Measurements from ENCODE around the gene FAM180B. TPM values are rescaled to one million over a fixed set of nuclear protein-coding genes. Genes with fewer than 3 reads are reported as not detected.
A peak's percentile ranks its signal among the peaks of the same experiment; 100 is the strongest.

The FAM180B gene
- total RNA-seq, 1 donor from 2014 or later: not detected

DNA sequence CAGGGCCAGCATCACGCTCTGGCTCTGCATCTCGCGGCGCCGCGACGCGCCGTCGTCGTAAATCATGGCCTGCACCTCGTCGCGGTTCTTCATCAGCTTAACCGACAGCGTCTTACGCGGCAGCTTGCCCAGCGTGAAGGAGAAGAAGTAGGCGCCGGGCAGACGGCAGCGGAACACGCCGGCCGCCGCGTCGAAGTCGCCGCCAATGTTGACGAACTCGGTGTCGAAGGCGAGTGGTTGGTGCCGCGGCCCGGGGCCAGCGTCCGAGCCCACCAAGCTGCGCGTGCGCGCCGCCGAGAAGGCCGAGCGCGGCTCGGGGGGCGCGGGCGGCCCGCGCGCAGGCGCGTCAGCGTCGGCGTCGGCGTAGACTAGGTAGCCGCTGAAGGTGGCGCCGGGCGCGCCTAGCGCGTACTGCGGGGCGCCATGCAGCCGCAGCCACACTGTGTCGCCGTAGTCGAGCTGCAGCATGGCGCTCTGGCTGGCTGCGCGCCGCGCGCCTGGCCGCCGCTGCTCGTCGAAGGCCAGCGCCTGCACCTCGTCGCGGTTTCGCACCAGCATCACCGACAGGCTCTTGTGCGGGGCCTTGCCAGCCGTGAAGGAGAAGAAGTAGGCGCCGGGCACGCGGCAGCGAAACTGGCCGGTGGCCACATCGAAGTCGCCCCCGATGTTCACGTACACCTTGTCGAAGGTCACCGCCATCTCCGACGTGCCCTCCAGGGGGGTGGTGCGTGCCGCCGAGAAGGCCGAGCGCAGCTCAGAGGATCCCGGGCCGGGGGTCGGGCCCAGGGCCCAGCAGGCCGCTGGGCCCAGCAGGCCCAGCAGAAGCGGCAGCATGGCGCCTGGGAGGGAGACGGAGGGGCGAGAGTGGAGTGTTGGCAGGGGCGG lies 3.7 kb downstream of the FAM180B start:
- TF ChIP-seq, protein P1, sequence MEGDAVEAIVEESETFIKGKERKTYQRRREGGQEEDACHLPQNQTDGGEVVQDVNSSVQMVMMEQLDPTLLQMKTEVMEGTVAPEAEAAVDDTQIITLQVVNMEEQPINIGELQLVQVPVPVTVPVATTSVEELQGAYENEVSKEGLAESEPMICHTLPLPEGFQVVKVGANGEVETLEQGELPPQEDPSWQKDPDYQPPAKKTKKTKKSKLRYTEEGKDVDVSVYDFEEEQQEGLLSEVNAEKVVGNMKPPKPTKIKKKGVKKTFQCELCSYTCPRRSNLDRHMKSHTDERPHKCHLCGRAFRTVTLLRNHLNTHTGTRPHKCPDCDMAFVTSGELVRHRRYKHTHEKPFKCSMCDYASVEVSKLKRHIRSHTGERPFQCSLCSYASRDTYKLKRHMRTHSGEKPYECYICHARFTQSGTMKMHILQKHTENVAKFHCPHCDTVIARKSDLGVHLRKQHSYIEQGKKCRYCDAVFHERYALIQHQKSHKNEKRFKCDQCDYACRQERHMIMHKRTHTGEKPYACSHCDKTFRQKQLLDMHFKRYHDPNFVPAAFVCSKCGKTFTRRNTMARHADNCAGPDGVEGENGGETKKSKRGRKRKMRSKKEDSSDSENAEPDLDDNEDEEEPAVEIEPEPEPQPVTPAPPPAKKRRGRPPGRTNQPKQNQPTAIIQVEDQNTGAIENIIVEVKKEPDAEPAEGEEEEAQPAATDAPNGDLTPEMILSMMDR (conservative IDR thresholded peaks at IDR 0.05; ENCODE audit: low read depth, low read length): no peak
- DNase-seq (ENCODE audit: low read depth): no peak
- H3K4me3 ChIP-seq (ENCODE audit: low read depth, low read length): no peak overlapping the region

DNA sequence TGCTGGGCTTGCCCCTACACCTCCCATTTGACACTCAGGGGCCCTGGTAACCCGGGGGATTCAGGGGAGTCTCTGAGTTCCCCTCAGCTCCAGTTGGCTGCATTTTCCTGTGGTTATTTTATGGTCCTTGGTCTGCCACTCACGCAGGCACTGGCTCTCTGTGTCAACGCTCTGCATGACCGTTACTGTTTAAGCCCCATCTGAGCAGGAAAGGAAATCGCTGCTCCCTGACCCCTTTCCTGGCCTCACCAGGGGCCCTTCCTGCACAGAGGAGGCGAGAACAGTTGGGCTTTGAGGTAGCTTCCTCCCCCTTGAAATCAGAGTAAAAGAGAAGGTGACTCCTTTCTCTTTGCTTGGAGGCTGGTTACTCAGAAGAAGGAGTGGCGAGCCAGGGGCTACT lies 5.3 kb downstream of the FAM180B start:
- no peak for DNase-seq (ENCODE audit: low read depth)
- no peak overlapping the region for H3K4me3 ChIP-seq (ENCODE audit: low read depth, low read length)
- TF ChIP-seq, protein P1 (conservative IDR thresholded peaks at IDR 0.05; ENCODE audit: low read depth, low read length): no peak

DNA sequence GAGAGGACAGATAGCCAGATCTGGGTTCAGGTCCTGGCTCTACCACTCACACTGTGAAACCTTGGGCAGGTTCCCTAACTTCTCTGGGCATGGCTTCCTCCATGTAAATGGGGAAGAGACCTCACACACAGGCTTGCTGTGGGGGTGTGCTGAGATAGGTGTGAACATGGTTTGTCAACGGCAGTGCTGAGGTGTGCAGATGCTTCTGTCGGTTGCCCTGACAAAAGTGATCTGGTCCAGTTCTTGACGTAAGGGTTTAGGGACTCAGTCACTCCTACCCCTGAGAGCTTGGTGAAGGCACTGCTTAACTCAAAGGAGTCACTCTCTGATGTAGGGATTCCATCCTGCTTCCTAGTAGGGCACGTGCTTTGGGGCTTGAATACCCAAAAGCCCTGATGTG lies 5.8 kb downstream of the FAM180B start:
- TF ChIP-seq, protein P1 (conservative IDR thresholded peaks at IDR 0.05; ENCODE audit: low read depth, low read length): no peak
- DNase-seq (ENCODE audit: low read depth): no peak
- no peak overlapping the region for H3K4me3 ChIP-seq (ENCODE audit: low read depth, low read length)

DNA sequence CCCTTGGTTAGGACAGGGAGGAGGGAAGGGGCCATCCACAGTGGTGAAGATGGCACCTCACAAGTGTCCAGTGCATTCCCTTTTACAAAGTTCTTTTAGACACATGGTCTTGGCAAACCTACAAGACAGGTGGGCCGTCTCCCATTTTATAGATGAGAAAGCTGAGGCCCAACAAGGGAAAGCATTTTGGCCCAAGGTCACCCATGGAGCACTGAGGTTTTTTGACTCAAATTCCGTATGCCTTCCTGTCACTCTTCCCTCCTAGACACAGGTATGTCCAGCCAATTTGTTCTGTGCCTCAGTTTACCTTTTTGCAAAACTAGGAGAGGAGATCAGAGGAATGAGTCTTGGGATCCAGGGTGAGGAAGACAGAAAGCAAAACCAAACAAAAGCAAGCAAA lies 6.5 kb downstream of the FAM180B start:
- no peak overlapping the region for H3K4me3 ChIP-seq (ENCODE audit: low read depth, low read length)
- TF ChIP-seq, protein P1 (conservative IDR thresholded peaks at IDR 0.05; ENCODE audit: low read depth, low read length): no peak
- no peak for DNase-seq (ENCODE audit: low read depth)

DNA sequence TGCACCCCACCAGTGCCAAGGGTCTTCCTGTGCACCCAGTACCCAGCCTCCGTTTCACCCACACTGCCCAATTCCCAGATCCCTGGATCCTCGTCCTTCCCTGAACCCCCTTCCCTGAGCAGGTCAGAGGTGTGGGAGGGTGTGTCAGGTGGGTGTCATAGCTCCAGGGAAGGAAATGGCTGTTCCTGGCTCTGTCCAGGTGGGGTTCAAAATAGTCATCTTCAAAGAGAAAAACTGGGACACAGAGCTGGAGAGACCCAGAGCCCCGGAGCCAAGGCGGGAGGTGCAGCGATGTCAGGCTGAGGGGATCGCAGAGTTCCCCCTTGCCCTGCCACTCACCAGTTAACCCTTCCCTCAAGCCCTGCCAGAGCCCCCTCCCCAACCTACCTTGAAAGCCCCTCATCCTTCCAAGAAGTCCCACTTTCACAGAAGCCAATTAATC lies 7.0 kb downstream of the FAM180B start:
- TF ChIP-seq, protein P1 (conservative IDR thresholded peaks at IDR 0.05; ENCODE audit: low read depth, low read length): no peak
- DNase-seq (ENCODE audit: low read depth): no peak
- H3K4me3 ChIP-seq (ENCODE audit: low read depth, low read length): no peak overlapping the region

DNA sequence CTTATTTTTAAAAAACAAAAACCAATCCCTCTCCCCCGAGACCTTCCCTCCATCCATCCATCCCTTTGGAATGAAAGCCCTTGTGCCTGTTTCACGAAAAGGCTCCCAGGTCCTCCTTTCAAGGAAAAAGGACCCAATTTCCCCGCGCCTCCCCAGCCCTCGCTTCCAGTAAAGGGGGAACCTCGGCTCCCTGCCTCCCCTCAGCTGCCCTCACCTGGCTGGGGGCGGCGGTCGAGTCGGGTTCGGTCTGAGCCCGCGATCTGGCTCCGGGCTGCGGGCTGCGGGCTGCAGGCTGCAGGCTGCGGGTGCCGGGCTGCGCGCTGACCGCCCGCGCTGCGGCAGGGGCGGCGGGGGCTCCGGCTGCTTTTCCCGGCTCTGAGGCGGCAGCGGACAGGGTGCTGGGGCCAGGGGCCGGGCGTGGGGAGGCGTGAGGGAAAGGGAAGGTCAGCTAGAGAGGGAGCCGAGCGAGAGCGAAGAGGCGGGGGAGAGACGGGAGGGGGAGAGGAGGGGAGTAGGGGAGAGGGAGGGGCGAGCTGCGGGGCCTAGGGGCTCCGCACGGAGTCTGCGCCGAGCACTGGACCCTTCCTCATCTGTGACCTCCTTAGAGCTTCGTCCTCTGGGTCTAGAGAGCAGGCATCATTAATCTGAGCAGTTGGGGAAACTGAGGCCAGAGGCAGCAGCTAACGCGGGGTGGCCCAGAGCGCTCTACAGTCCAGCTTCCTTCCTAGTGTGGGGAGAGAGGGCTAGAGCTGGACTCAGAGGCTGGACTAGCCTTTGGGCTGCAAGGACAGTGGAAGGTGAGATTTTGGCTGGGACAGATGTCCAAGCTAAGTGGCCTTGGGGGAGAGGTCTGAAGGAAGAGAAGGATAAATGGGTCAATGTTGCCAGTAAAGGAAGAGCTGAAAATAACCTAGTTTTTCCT lies 7.7 kb downstream of the FAM180B start, which contains the start of gene C1QTNF4:
TSS of gene C1QTNF4 (minus strand) at position 478 of the 922 bp plus-strand sequence. CDS start 3,601 bp downstream, outside the sequence.
- TF ChIP-seq, protein P1 (conservative IDR thresholded peaks at IDR 0.05; ENCODE audit: low read depth, low read length): no peak
- DNase-seq (ENCODE audit: low read depth): no peak
- H3K4me3 ChIP-seq (ENCODE audit: low read depth, low read length): peak within 1 kb of the TSS; percentile 11

Measured in epithelial cell of proximal tubule (primary cell).